ENCODE measurements around the gene GALNT2.

DNA sequence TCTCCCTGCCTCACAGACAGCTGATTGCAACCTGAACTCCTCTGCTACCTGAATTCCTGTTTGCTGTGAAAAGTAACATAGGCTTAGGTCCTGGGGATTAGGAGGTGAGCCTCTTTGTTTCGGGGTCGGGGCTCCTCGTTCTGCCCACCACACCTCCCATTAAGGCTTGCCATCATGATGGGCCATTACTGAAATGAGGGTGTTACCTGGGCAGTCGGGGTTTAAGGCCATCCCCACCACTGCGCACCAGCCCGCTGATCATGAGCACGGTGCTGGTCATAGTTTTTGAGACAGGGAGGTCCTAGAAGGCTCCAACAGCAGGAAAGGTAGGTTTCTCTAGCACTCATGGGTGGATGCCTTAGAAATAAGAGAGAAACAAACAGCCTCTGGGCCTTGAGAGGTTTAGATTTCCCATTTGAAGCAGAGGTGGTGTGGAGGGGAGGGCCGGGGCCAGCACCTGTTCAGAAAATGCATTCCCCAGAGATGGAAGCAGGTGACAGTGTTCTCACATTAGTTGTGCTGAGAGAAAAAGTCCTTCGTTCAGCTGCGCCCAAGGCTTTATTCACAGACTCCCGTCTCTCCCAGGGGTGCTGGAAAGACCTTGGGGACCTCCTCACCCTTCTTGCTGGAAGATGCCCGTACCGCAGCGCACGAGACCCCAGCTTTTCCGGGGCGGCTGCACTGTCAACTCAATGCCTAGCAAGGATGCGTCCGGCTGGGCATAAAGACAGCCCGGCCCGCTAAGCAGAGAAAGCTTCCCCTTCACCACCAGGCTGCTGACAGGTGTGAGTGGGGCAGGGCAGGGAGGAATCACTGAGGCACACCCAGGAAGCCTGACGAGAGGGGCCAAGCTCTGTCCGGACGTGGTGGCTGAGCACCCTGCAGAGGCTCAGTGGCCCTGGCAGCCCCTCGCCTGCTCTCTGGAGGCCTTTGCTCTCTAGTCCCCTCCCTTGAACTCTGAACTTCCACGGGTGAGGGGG lies 233.6 kb downstream of the GALNT2 start:
- TF ChIP-seq, protein P1, sequence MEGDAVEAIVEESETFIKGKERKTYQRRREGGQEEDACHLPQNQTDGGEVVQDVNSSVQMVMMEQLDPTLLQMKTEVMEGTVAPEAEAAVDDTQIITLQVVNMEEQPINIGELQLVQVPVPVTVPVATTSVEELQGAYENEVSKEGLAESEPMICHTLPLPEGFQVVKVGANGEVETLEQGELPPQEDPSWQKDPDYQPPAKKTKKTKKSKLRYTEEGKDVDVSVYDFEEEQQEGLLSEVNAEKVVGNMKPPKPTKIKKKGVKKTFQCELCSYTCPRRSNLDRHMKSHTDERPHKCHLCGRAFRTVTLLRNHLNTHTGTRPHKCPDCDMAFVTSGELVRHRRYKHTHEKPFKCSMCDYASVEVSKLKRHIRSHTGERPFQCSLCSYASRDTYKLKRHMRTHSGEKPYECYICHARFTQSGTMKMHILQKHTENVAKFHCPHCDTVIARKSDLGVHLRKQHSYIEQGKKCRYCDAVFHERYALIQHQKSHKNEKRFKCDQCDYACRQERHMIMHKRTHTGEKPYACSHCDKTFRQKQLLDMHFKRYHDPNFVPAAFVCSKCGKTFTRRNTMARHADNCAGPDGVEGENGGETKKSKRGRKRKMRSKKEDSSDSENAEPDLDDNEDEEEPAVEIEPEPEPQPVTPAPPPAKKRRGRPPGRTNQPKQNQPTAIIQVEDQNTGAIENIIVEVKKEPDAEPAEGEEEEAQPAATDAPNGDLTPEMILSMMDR (IDR thresholded peaks at IDR 0.05), result no peak
- TF ChIP-seq POLR2AphosphoS5 (IDR thresholded peaks at IDR 0.05; ENCODE audit: low read depth, low read length) (no peak), SIN3A (IDR thresholded peaks at IDR 0.05; ENCODE audit: borderline replicate concordance, insufficient read depth, low read depth, low read length) (no peak), TCF7L2 (IDR thresholded peaks at IDR 0.05; ENCODE audit: low read depth, low read length) (no peak)
- TF ChIP-seq, protein P2, sequence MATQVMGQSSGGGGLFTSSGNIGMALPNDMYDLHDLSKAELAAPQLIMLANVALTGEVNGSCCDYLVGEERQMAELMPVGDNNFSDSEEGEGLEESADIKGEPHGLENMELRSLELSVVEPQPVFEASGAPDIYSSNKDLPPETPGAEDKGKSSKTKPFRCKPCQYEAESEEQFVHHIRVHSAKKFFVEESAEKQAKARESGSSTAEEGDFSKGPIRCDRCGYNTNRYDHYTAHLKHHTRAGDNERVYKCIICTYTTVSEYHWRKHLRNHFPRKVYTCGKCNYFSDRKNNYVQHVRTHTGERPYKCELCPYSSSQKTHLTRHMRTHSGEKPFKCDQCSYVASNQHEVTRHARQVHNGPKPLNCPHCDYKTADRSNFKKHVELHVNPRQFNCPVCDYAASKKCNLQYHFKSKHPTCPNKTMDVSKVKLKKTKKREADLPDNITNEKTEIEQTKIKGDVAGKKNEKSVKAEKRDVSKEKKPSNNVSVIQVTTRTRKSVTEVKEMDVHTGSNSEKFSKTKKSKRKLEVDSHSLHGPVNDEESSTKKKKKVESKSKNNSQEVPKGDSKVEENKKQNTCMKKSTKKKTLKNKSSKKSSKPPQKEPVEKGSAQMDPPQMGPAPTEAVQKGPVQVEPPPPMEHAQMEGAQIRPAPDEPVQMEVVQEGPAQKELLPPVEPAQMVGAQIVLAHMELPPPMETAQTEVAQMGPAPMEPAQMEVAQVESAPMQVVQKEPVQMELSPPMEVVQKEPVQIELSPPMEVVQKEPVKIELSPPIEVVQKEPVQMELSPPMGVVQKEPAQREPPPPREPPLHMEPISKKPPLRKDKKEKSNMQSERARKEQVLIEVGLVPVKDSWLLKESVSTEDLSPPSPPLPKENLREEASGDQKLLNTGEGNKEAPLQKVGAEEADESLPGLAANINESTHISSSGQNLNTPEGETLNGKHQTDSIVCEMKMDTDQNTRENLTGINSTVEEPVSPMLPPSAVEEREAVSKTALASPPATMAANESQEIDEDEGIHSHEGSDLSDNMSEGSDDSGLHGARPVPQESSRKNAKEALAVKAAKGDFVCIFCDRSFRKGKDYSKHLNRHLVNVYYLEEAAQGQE (IDR thresholded peaks at IDR 0.05; ENCODE audit: insufficient read depth in 1 of 2, low read depth in 2 of 2, low read length in 1 of 2), result no peak
